HCT116 (cell line): ENCODE measurements around the gene SDCCAG8. TPM values are rescaled to one million over a fixed set of nuclear protein-coding genes. Genes with fewer than 3 reads are reported as not detected.

ENCODE experiments used
- ATAC-seq: fragments of 200-7000 bp; cut with Tn5 transposase; 2 replicates; pipeline ENCODE4 v1.9.1; 2020; ENCODE audit warnings: mild to moderate bottlenecking, moderate library complexity
- BruUV-seq: library from RNA; stranded (reverse); fragments of 400-500 nt; replicated peaks from 2 replicates; lab custom pipeline; 2021; lab: Mats Ljungman, UMichigan
- CTCF ChIA-PET: fragments of 300-600 bp; sonication (Branson Sonifier 250); formaldehyde crosslinking; loops from one replicate; lab custom pipeline; 2021; ENCODE audit warnings: antibody characterized with exemption; lab: Charles Lee
- POLR2A ChIA-PET: fragments of 300-600, 350-600 bp; sonication (Branson Sonifier 250); formaldehyde crosslinking; loops from one replicate; lab custom pipeline; 2021; ENCODE audit warnings: antibody characterized with exemption; lab: Charles Lee
- RAD21 ChIA-PET, 2 experiments: fragments of 300-600 bp; sonication (Branson Sonifier 250); formaldehyde crosslinking; loops; one replicate each; lab custom pipeline; 2023; ENCODE audit warnings: low total read pairs in 2 of 2; ENCODE audit not compliant: uncharacterized antibody in 2 of 2, unreplicated experiment in 2 of 2, low non-redundant PET in 1 of 2; lab: Charles Lee
- DNase-seq: peaks from one replicate; pipeline ENCODE4 v3.0.0-alpha.2; 2010; ENCODE audit warnings: low read depth, low spot score
- H2AFZ ChIP-seq: fragments of 200-600 bp; shearing (Covaris generic), sonication (generic); 2 replicates; pipeline ENCODE4 v1.6.1; 2017; ENCODE audit warnings: low read depth, mixed run types, mixed read lengths, antibody characterized with exemption, low read length; ENCODE audit not compliant: poor library complexity, severe bottlenecking
- H3K27ac ChIP-seq: 2 replicates; pipeline ENCODE4 v1.5.1; 2012; ENCODE audit warnings: low read depth, low read length
- H3K27me3 ChIP-seq: fragments of 200-600 bp; sonication (generic); 2 replicates; pipeline ENCODE4 v1.6.1; 2016; ENCODE audit warnings: mixed run types, low read length, mixed read lengths; ENCODE audit not compliant: insufficient read depth
- H3K36me3 ChIP-seq, 2 experiments: fragments of 200-500 bp in 1 of 2; fragments of 200-600 bp in 1 of 2; sonication (Bioruptor generic) in 1 of 2; sonication (generic) in 1 of 2; 2 replicates each; pipeline versions ENCODE4 v1.5.1 to v1.6.1; 2014 to 2016; ENCODE audit warnings: low read length in 2 of 2, inconsistent platforms in 1 of 2, mixed read lengths in 1 of 2, mixed run types in 1 of 2; ENCODE audit not compliant: insufficient read depth in 2 of 2, control insufficient read depth in 1 of 2
- H3K4me1 ChIP-seq, 2 experiments: fragments of 200-600 bp in 1 of 2; sonication (generic) in 1 of 2; 2 replicates each; pipeline versions ENCODE4 v1.5.1 to v1.6.1; 2012 to 2017; ENCODE audit warnings: low read length in 2 of 2, inconsistent platforms in 1 of 2, mild to moderate bottlenecking in 1 of 2, mixed read lengths in 1 of 2, mixed run types in 1 of 2, moderate library complexity in 1 of 2; ENCODE audit not compliant: insufficient read depth in 2 of 2, control insufficient read depth in 1 of 2
- H3K4me2 ChIP-seq: fragments of 200-600 bp; sonication (generic); 2 replicates; pipeline ENCODE4 v1.6.1; 2017; ENCODE audit warnings: mixed run types, low read length, mixed read lengths
- H3K4me3 ChIP-seq, 2 experiments: fragments of 200-600 bp in 1 of 2; sonication (generic) in 1 of 2; replicated peaks in 1 of 2; 2 replicates each; pipeline ENCODE4 v1.5.1; 2011 to 2016; ENCODE audit warnings: low read length in 2 of 2, control low read depth in 1 of 2, low read depth in 1 of 2, mild to moderate bottlenecking in 1 of 2, mixed read lengths in 1 of 2, mixed run types in 1 of 2
- H3K79me2 ChIP-seq: fragments of 200-600 bp; sonication (generic); 2 replicates; pipeline ENCODE4 v1.6.1; 2017; ENCODE audit warnings: mild to moderate bottlenecking, mixed run types, low read length, moderate library complexity, mixed read lengths; ENCODE audit not compliant: insufficient read depth
- H3K9ac ChIP-seq: fragments of 200-600 bp; sonication (generic); 2 replicates; pipeline ENCODE4 v1.6.1; 2016; ENCODE audit warnings: low read length, mixed read lengths
- H3K9me2 ChIP-seq: fragments of 200-600 bp; sonication (generic), shearing (Covaris generic); 2 replicates; pipeline ENCODE4 v1.6.1; 2017; ENCODE audit warnings: mixed run types, mild to moderate bottlenecking, moderate library complexity; ENCODE audit not compliant: insufficient read depth
- H3K9me3 ChIP-seq, 2 experiments: fragments of 200-500 bp in 1 of 2; fragments of 200-600 bp in 1 of 2; sonication (Bioruptor generic) in 1 of 2; sonication (generic) in 1 of 2; 2 replicates each; pipeline ENCODE4 v1.6.1; 2014 to 2017; ENCODE audit warnings: low read length in 2 of 2, mixed read lengths in 2 of 2, inconsistent platforms in 1 of 2, low read depth in 1 of 2, mild to moderate bottlenecking in 1 of 2, mixed run types in 1 of 2, moderate library complexity in 1 of 2; ENCODE audit not compliant: control insufficient read depth in 1 of 2, insufficient read depth in 1 of 2
- H4K20me1 ChIP-seq: fragments of 200-600 bp; sonication (generic), shearing (Covaris generic); 2 replicates; pipeline ENCODE4 v1.6.1; 2017; ENCODE audit warnings: mixed run types, mild to moderate bottlenecking, moderate library complexity; ENCODE audit not compliant: insufficient read depth
- ATF3 ChIP-seq: IDR thresholded peaks from 2 replicates; pipeline ENCODE4 v1.6.1; 2012
- CEBPB ChIP-seq: IDR thresholded peaks from 2 replicates; pipeline ENCODE4 v1.6.1; 2012; ENCODE audit warnings: low read depth
- EGR1 ChIP-seq: IDR thresholded peaks from 2 replicates; pipeline ENCODE4 v1.6.1; 2012; ENCODE audit warnings: low read depth
- ELF1 ChIP-seq: IDR thresholded peaks from 2 replicates; pipeline ENCODE4 v1.6.1; 2012; ENCODE audit warnings: low read depth, borderline replicate concordance
- EZH2 ChIP-seq: fragments of 200-600 bp; sonication (generic); IDR thresholded peaks from 2 replicates; pipeline ENCODE4 v1.6.1; 2017; ENCODE audit warnings: antibody characterized with exemption, mixed run types
- JUND ChIP-seq: IDR thresholded peaks from 2 replicates; pipeline ENCODE4 v1.6.1; 2012
- MAX ChIP-seq: IDR thresholded peaks from 2 replicates; pipeline ENCODE4 v1.6.1; 2012
- RAD21 ChIP-seq: IDR thresholded peaks from 2 replicates; pipeline ENCODE4 v1.6.1; 2012; ENCODE audit warnings: low read depth, mild to moderate bottlenecking
- SIN3A ChIP-seq: IDR thresholded peaks from 2 replicates; pipeline ENCODE4 v1.6.1; 2012; ENCODE audit warnings: low read depth
- SP1 ChIP-seq: IDR thresholded peaks from 2 replicates; pipeline ENCODE4 v1.6.1; 2012; ENCODE audit warnings: low read depth
- YY1 ChIP-seq: IDR thresholded peaks from 2 replicates; pipeline ENCODE4 v1.6.1; 2011; ENCODE audit warnings: low read length, low read depth, moderate library complexity, mild to moderate bottlenecking; ENCODE audit not compliant: insufficient replicate concordance; ENCODE audit errors: extremely low read depth
- ZFX ChIP-seq: fragments of 450-650 bp; IDR thresholded peaks from 2 replicates; pipeline ENCODE4 v1.6.1; 2017
- ZNF274 ChIP-seq: fragments of 200-500 bp; sonication (Bioruptor generic); IDR thresholded peaks from 2 replicates; pipeline ENCODE4 v1.6.1; 2014; ENCODE audit warnings: mild to moderate bottlenecking, low read depth, low read length, inconsistent platforms
- intact Hi-C: fragments of 100-400 bp; cut with micrococcal nuclease; formaldehyde crosslinking; loops from 2 replicates; pipeline ENCODE4 v1.10.0; 2022
- total RNA-seq: library from RNA; stranded (reverse); gene quantifications from one replicate; pipeline ENCODE4 v1.2.1, GENCODE V29; 2021; ENCODE audit not compliant: unreplicated experiment
- TF ChIP-seq, protein P1 (sequence below): IDR thresholded peaks from 2 replicates; pipeline ENCODE4 v1.6.1; 2011; ENCODE audit warnings: mild to moderate bottlenecking, low read length, moderate library complexity; ENCODE audit not compliant: insufficient replicate concordance; ENCODE audit errors: extremely low read depth

The SDCCAG8 gene
- total RNA-seq, 1 experiment from 2014 or later: 38.2 TPM

- Histone ChIP-seq H3K36me3 (no peaks in the 10 kb centered on the region), H3K27me3 (no peaks in the 10 kb centered on the region), H3K27ac (no peak overlapping the region), H2AFZ (no peak overlapping the region), H3K9me3 (no peaks in the 10 kb centered on the region), H3K9me2 (no peaks in the 10 kb centered on the region), H3K9ac (no peak overlapping the region), H3K4me1 (no peaks in the 10 kb centered on the region), H3K4me3 (no peak overlapping the region), H3K79me2 (no peaks in the 10 kb centered on the region), H3K4me2 (no peak overlapping the region), H4K20me1 (no peaks in the 10 kb centered on the region)
- BruUV-seq: no TSS peak
- intact Hi-C loops: no loop called here
- RAD21 ChIA-PET: no interaction called here
- no peak for DNase-seq
- POLR2A ChIA-PET: no interaction called here
- CTCF ChIA-PET: interaction anchor here (0.7 kb wide), 1 partner anchor 21 kb away, joined by 3 read pairs; no protein-coding TSS in a partner anchor
- TF ChIP-seq RAD21 (no peak), ZFX (no peak), ELF1 (no peak), EZH2 (no peak), JUND (no peak), YY1 (no peak), ZNF274 (no peak), MAX (no peak), CEBPB (no peak), SIN3A (no peak), SP1 (no peak), ATF3 (no peak), EGR1 (no peak)
- TF ChIP-seq, protein P1, sequence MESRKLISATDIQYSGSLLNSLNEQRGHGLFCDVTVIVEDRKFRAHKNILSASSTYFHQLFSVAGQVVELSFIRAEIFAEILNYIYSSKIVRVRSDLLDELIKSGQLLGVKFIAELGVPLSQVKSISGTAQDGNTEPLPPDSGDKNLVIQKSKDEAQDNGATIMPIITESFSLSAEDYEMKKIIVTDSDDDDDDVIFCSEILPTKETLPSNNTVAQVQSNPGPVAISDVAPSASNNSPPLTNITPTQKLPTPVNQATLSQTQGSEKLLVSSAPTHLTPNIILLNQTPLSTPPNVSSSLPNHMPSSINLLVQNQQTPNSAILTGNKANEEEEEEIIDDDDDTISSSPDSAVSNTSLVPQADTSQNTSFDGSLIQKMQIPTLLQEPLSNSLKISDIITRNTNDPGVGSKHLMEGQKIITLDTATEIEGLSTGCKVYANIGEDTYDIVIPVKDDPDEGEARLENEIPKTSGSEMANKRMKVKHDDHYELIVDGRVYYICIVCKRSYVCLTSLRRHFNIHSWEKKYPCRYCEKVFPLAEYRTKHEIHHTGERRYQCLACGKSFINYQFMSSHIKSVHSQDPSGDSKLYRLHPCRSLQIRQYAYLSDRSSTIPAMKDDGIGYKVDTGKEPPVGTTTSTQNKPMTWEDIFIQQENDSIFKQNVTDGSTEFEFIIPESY: no peak
- no peak for ATAC-seq
Observed at GRCh38 chr1:243364330-243364729, 108.5 kb downstream of the SDCCAG8 start.
